ENCODE data around the gene RREB1.
A peak's percentile ranks its signal among the peaks of the same experiment; 100 is the strongest.
"Not testable (repeated sequence)": the region's sequence is repeated elsewhere in the genome, so short reads cannot be mapped to it uniquely, and the experiment has no call there.

RREB1 gene

DNA sequence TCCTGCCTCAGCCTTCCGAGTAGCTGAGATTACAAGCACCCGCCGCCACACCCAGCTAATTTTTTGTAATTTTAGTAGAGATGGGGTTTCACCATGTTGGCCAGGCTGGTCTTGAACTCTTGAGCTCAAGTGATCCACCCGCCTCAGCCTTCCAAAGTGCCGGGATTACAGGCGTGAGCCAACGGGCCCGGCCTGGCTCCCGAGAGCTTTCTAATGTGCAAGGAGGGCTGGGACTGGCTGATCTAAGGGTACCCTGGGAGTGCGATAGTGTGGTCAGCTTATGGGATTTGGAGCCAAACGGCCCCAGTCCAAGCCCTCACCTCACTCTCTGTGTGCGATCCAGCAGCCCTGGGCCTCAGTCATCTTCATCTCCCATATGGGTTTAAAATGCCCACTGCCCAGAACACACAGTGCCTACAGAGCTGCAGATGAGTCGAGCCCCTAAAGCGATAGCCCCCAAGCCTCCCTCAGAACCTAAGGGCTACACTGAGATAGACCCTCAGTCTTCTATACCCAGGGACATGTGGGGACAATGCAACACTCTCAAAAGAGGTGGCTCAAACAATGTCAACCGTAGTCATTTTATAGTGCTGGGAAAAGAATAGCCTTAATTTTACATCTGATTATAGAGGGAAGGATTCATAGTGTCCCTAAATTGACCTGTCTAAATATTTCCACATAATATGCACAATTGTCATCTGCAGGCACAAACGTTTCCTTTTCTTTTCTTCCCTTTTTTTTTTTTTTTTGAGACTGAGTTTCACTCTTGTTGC is 155.2 kb downstream of the RREB1 start:
- DNase-seq, result no peak
- no peak for ATAC-seq

DNA sequence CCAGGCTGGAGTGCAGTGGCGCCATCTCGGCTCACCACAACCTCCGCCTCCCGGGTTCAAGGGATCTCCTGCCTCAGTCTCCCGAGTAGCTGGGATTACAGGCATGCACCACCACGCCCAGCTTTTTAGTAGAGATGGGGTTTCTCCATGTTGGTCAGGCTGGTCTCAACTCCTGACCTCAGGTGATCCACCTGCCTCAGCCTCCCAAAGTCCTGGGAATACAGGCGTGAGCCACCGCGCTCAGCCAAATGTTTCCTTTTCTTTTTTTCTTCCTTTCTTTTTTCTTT is 155.7 kb downstream of the RREB1 start:
- DNase-seq, ATAC-seq: not testable (repeated sequence)

DNA sequence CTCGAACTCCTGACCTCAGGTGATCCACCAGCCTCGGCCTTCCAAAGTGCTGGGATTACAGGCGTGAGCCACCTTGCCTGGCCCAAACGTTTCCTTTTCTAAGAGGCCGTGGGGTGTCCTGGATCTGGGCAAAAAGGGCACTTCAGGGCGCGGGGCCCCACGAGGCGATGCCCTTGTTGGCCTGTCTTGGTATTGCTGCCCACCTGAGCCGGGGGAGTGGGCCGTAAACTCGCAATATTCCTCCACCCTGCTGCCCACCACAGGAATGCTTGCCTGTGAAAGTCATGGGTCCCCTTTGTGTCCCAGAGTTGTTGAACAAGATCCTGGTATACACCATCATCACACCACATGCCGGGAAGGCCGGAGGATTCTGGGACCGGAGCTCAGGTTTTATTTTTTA is 156.3 kb downstream of the RREB1 start:
- ATAC-seq, result no peak
- DNase-seq, result no peak

DNA sequence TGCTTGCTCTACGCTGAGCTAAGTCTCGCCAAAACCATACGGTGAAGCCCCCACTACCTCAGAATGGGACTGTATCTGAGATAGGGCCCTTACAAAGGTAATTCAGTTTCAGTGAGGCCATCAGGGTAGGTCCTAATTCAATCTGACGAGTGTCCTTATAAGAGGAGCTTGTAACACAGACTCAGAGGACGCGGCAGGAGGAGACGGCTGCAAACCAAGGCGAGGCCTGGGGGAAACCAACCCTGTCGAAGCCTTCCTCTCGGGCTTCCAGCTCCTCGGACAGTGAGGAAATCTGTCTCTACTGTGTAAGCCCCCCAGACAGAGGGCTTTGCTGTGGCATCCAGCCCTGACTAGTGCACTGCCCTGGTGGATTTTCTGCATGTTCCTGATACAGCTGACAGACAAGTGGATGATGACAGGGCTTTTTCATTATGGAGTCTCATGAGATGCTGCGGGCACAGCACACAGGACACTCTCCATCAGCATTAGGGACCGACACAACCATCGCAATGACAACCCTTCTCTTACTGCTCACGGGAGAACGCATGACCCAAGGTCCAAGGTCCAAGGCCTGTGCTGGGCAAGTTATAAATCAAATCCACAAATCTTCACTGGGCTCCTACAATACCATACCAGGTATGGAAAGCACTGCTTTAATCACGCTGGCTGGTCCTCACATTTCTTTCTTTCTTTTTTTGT is 157.1 kb downstream of the RREB1 start:
- ATAC-seq, result no peak
- DNase-seq, result no peak

DNA sequence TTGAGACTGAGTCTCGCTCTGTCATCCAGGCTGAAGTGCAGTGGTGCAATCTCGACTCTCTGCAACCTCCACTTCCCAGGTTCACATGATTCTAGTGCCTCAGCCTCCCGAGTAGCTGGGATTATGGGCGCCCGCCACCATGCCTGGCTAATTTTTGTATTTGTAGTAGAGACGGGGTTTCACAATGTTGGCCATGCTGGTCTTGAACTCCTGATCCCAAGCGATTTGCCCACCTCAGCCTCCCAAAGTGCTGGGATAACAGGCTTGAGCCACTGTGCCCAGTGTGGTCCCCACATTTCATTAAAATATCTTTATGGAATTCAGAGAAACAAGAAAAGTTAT is 157.6 kb downstream of the RREB1 start:
- not testable (repeated sequence) for DNase-seq, ATAC-seq

DNA sequence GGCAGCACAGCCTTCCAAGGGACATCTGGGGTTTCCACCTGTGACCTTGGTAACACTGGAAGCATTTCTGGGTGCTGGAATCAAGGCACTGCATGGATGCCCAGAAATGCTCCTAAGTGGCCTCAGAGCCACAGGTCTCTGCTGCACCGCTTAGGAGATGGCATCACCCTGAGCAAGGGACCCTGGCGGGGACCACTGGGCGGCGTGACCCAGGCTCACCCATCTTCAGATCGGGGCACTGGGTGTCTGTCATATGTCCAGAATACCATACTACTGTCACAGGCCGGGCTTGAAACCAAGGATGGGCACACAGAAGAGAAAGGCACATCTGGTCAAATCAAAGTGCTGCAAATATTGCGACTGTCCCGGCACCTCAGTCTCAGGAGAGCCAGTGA is 159.3 kb downstream of the RREB1 start:
- DNase-seq, result no peak

DNA sequence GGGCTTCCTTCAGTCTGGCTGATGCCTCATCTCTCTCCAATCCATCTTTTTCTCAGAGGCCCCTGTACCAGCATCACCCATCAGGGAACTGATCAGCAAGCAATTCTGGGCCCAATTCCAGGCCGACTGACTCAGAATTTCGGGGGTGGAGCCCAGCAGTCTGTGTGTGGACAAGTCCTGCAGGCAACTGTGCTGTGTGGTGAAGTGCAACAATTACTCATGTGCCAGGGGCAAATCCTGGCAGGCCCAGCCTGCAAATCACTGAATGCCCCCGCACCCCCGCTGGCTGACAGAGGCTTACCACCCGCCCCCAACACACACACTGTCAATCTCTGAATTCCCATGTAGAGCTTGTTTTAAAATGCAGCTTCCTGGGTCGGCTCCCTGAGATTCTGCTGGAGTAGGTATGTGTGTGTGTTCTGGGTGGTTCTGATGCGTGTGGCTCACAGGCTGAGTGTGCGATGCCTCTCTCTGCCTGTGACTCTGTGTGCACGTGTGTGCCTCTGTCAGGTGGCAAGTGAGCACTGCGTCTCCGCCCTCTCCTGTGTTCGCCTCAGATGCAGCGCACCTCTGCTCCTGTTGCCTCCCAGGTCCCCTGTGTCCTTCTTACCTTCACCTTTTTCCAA is 159.8 kb downstream of the RREB1 start:
- DNase-seq, result no peak
- ATAC-seq, result peak; percentile 30

More for the DNA sequence above, 159.3 kb downstream of the RREB1 start:
- no peak for ATAC-seq

DNA sequence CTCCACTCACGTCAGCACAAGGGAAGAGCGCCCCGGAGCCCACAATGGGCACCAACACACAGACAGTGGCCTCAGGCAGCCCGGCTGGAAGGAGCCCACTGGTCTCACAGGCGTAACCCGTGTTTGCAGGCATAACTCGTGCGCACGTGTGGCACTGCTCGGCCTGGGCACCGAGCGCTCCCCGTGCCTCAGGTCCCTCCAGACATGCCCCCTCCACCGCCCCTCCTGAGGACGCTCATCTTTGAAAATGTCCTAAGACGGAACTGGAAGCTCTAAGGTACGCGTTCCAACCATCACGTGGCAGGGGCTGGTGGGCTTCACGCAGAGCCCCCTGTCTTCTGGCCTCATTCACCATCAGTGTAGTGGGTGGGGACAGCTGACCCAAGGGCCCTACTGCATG is 160.6 kb downstream of the RREB1 start:
- no peak for ATAC-seq

DNA sequence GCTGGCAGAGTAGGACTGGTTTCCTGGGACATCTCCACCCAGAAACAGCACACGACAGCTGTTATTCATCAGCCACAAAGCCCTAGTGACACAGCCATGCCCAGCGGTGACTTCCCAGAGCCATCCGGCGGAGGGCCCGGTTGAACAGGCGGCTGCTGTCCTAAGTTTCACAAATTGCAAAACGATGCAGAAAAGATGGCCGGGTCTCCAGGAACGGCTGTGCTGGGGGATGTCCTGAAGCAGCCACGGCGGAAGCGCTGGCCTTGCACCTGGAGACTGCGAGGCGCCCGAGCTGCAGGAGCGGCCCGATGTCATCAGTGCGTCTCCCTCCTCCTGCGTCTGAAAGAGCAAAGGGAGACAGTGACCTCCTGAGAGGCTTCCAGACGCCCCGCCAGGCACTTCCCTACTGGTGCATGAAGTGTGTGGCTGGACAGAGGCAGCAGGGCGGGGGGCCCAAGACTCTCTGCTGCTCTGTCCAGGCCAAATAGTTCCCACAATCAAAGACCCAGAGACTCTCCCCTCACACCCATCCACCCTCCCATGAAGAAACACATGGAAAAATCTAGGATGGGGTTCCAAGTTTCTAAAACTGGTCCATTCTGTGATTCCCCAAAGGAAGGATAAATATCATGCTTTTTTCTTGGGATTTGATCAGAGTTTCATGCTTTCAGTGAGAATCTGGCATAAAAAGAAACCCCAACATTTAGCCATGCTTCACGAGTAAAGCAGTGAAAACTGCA is 161.2 kb downstream of the RREB1 start:
- no peak for DNase-seq

More for the DNA sequence above, 160.6 kb downstream of the RREB1 start:
- DNase-seq, result no peak

DNA sequence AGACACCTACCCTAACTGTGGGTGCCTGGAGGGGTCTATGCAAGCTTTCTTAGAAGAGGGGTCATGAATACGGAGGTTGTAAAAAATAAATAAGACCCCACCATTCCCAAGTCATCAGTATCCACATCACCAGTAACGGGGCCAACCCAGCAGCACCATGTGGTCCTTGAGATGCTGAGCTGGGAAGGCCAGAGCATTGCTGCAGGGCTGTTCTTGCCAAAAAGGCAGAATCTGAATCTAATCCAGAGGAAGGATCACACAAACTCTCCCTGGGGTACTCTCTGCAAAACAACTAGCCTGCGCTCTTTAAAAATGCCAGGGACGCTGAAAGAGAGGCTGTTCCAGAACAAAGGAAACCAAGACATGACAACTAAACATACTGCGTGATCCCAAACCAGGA is 162.1 kb downstream of the RREB1 start:
- DNase-seq, result no peak
- no peak for ATAC-seq

More for the DNA sequence above, 161.2 kb downstream of the RREB1 start:
- ATAC-seq, result no peak

DNA sequence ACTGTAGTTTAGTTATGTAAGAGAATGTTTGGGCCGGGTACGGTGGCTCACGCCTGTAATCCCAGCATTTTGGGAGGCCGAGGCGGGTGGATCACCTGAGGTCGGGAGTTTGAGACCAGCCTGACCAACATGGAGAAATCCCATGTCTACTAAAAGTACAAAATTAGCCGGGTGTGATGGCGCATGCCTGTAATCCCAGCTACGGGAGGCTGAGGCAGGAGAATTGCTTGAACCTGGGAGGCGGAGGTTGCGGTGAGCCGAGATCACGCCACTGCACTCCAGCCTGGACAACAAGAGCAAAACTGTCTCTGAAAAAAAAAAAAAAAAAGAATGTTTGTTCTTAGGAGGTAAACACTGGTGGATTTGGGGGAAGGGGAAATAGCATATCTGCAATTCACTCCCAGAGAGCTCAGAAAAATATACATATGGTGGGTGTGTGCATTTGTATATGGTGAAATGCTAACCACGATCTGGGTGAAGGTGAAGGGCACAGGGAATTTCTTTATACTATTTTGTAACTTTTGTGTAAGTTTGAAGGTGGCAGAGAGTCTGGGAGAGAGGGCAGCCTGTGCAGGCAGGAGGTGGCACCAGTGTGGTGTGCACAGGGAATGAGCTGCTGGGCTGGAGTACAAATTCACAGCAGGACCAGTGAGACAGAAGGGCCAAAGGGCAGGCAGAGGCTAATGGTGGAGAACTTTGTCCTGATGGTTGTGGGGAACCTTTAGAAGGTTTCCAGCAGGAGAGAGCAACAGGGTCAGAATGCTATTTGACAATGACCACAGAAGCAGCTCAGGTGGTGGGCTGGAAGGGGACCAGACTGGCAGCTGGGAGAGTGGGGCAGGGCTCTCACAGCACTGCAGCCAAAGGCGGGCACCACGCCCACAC is 162.8 kb downstream of the RREB1 start:
- ATAC-seq, result no peak
- DNase-seq, result no peak

DNA sequence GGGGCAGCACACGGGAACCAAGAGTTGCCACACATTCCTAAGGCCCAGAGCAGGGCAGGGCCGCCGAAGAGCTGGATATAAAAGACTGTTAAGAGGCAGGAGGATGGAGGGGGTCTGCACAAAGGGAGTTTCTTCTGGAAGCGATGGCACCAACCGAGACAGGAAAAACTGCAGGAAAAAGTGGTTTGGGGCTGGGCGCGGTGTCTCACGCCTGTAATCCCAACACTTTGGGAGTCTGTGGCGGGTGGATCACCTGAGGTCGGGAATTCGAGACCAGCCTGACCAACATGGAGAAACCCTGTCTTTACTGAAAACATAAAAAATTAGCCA is 163.4 kb downstream of the RREB1 start:
- ATAC-seq, result no peak

DNA sequence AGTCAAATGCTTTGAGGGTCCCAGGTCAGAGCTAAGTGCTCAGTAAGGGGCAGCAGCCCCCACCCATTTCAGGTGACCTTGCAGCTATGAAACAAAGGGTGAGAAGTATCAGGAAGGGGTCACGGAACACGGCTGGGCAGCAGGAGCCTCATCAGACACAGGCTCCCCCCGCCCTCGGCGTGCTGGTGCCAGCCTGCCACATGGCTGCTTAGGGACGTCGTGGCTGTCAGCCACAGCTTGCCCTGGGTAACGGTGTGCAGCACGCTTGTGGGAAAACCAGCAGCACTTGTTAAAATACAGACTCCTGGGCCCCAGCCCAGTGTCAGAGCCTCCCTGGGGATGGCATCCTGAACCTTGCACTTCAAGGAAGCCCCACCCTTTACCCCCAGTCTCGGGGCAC is 165.9 kb downstream of the RREB1 start:
- ATAC-seq, result no peak
- DNase-seq, result no peak

More for the DNA sequence above, 163.4 kb downstream of the RREB1 start:
- no peak for DNase-seq

DNA sequence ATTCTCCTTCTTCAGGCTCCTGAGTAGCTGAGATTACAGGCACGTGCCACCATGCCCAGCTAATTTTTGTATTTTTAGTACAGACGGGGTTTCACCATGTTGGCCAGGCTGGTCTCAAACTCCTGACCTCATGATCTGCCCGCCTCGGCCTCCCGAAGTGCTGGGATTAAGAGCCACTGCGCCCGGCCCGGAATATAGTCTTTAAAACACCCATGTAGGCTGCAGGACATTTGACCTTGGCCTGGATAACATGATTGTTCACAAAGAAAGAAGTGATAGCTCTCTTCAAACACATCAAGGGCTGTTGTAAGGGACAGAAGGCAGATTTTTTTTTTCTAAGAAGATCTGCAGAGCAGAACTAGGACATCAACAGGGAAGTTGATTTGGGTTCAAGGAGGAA is 166.8 kb downstream of the RREB1 start:
- not testable (repeated sequence) for ATAC-seq, DNase-seq

DNA sequence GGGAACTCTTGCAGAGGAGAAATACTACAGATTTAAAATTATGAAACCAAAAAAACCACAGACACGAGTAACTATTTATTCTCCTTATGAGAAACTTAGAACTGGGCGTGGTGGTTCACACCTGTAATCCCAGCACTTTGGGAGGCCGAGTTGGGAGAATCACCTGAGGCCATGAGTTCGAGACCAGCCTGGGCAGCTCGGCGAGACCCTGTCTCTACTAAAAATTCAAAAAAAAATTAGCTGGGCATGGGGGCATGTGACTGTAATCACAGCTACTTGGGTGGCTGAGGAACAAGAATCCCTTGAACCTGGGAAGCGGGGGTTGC is 168.4 kb downstream of the RREB1 start:
- ATAC-seq, result no peak
- no peak for DNase-seq

DNA sequence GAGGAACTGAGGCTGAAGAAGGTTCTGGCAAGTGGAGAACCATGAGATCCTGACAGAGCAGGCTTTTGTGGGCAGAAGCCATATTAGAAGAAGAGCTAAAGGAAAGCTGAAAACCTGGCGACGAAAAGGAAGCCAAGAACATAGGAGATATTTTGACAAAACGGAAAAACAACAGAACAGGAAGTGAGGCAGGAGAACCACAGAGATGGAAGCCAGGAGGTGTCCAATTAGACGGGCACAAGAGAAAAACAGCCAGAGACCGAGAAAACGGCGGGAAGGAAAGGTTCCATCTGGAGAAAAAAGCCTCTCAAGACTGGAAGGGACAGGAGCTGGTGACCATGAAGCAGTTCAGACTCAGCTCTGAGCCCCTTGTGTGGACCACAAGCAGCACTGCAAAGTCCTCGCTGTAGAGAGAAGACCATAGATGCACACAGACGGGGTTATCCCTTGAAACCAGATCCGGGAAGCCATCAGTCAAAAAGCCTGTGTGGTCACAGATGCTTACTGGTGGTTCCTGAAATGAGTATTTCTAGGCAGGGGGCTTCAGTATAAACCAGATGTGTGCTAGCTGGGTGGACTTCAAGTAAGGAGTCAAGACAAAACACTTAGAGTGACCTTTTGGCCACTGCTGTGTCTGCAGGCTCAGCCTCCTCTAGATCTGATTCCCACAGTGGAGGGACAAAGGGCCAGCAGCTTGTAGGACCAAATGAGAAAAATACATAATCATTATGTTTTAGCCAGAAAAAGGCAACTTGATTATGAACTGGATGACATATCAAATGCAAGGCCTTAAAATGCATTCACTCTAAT is 174.5 kb downstream of the RREB1 start:
- ATAC-seq (peak; percentile 51), DNase-seq (no peak)

DNA sequence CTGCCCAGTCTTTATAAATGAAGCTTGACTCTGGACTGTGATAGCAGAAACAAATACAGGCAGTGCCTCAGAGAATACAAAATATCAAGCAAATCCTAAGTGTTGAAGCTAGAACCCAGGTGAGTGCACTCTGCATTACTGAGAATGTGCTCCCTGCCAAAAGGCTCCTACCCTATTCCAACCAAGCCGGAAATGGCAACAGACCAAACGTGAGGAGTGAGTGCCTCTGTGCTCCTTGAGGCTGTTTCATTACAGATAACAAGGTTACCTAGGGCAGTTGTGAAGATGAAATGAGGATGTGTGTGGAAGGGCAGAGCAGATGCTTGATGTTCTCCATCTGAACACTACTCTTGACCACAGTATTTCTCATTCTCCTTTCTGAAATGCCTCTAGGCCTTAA is 175.9 kb downstream of the RREB1 start:
- ATAC-seq (no peak), DNase-seq (no peak)

DNA sequence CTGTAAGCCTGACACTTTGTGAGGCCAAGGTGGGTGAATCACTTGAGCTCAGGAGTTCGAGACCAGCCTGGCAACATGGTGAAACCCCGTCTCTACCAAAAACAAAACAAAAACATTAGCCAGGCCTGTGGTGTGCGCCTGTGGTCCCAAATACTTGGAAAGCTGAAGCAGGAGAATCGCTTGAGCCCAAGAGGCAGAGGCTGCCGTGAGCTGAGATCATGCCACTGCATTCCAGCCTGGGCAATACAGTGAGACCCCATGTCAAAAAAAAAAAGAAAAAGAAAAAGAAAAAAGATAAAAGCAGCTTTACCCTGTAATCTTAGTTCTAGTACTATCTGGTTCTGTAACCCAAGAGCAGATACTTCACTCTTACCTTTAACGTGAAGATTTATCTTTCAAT is 177.7 kb downstream of the RREB1 start:
- DNase-seq, result no peak
- ATAC-seq, result no peak

DNA sequence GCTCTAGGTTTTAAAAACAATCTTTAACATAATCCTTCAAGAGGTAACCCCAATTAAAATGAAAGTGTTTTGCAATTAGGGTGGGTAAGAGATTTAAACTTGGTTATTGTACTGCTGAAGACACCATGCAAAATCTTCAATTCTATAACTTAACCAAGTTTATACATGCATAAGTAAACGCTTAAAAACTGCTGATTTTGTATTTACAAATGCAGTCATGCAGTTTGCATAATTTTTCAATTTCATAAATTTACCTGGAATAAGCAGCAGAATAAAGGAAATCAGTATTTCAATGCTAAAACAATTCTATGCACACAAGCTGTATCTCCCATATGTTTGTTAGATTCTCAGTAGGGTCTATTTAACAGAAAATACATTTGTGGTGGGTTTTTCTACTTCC is 182.3 kb downstream of the RREB1 start:
- DNase-seq (no peak), ATAC-seq (no peak)

DNA sequence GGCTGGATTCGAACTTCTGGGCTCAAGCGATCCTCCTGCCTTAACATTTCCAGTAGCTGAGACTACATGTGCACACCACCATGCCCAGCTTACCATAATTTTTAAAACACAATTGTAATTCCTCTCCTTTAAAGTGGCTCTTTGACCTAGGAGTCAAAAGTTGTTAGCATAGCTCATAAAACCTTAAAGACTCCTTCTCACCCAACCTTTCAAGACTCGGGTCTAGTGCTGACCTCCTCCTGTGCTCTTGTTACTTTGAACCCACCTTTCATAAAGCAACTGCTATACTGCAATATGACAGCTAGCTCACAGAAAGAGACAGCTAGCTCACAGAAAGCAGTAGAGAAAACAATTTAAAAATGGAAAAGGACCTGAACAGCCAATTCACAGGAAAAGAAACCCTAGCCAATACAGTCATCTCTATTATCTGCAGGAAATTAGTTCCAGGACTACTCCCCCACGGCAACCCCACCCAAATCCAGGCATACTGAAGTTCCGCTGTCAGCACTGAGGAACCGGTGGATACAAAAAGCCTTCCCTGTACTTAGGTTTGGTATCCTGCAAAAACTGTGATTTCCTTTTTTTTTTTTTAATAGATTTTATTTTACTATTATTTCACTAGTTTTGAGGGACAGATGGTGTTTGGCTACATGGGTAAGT is 185.0 kb downstream of the RREB1 start:
- ATAC-seq (no peak), DNase-seq (no peak)

DNA sequence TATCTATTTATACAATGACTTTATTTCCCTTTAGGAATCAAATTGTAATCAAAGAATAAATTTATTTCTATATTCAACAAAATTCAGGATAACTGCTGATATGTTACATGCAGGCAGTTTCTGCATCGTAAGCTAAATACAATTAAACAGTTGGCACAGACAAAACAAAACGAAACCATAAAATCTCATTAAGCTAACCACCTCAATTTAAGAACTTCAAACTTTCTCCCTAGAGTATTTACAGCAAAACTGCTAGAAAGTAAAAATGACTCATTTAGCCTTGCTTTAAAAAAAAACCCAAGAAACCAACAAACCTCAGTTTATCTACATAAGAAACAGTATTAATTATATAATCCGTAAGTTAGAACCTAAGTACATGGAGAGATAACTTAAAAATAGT is 188.2 kb downstream of the RREB1 start:
- DNase-seq, result no peak
- ATAC-seq, result no peak

All from stimulated activated naive CD8-positive, alpha-beta T cell treated with anti-CD3 and anti-CD28 coated beads, Interleukin-15, Interleukin-2, amounts not matched to agents 100 U/mL and 50 U/mL, for 24 hours (primary cell).